Measurements from ENCODE around the gene PTPN14.

DNA sequence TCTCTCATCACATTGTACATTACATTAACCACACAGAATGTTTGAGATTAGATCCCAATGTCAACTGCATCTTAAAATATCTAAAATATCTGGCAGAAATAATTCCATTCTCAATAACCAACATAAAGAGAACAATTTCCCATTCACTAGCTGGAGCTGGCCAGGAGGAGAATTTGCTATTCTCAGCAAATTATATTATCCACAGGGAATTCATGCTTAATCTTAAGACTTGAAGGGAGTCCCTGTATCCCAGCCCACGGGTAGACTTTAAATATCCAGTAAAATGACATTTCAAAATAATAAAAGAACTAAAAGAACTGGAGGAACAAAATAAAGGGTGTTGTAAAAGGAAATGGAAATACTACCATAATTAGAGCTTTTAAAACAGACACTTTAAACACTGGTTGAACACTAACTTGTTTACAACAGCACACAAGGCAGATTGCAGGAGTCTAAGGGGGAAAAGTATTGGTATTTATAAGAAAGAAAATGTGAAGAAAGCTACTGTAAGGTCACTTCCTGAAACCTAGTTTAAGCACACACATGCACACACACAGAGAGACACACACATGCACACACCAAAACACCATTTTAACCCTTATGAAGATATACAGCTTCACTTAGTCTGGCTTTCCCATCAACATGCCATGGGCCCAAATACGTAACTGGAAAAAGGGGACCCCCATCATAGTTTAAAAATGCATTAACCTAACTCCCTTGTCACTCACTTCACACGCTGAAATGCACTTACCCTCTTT lies 107.0 kb downstream of the PTPN14 start:
- TF ChIP-seq, protein P1, sequence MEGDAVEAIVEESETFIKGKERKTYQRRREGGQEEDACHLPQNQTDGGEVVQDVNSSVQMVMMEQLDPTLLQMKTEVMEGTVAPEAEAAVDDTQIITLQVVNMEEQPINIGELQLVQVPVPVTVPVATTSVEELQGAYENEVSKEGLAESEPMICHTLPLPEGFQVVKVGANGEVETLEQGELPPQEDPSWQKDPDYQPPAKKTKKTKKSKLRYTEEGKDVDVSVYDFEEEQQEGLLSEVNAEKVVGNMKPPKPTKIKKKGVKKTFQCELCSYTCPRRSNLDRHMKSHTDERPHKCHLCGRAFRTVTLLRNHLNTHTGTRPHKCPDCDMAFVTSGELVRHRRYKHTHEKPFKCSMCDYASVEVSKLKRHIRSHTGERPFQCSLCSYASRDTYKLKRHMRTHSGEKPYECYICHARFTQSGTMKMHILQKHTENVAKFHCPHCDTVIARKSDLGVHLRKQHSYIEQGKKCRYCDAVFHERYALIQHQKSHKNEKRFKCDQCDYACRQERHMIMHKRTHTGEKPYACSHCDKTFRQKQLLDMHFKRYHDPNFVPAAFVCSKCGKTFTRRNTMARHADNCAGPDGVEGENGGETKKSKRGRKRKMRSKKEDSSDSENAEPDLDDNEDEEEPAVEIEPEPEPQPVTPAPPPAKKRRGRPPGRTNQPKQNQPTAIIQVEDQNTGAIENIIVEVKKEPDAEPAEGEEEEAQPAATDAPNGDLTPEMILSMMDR (IDR thresholded peaks at IDR 0.05; ENCODE audit: borderline replicate concordance, extremely low read depth, low read length, poor library complexity, severe bottlenecking): no peak
- no peak for TF ChIP-seq EZH2 (IDR thresholded peaks at IDR 0.05; ENCODE audit: borderline replicate concordance, low read depth, low read length, severe bottlenecking)
